Measurements from ENCODE around the gene DMXL1.

Gene DMXL1

GRCh38 chr5:119063579-119064379 lies 7.1 kb upstream of the DMXL1 start (continued):
- TF ChIP-seq ZNF560 (tag by site-specific recombination; IDR thresholded peaks at IDR 0.05; ENCODE audit: borderline replicate concordance) (no peak), ZNF610 (tag by site-specific recombination; IDR thresholded peaks at IDR 0.05; ENCODE audit: borderline replicate concordance) (peak; percentile 55; the same call in 1 of the 2 replicates), ZNF2 (tag by site-specific recombination; IDR thresholded peaks at IDR 0.05) (0 out of 2 replicates have a peak, but pooled peaks have one; percentile 50), CTCF (tag by site-specific recombination; IDR thresholded peaks at IDR 0.05) (no peak), ZNF558 (tag by site-specific recombination; IDR thresholded peaks at IDR 0.05) (no peak), BCL11A (tag by site-specific recombination; IDR thresholded peaks at IDR 0.05; ENCODE audit: low read depth) (no peak), ZBTB7A (tag by site-specific recombination; IDR thresholded peaks at IDR 0.05; ENCODE audit: low read depth) (no peak), REST (tag by site-specific recombination; IDR thresholded peaks at IDR 0.05) (no peak), PRDM6 (tag by site-specific recombination; IDR thresholded peaks at IDR 0.05) (peak; percentile 87)

GRCh38 chr5:119067450-119067849 lies 3.4 kb upstream of the DMXL1 start:
- CTCF ChIA-PET = no interaction called here
- H3K4me3 ChIP-seq (ENCODE audit: low read depth, low read length) = no peak overlapping the region
- no peaks in the 10 kb centered on the region for H3K9me3 ChIP-seq (ENCODE audit: control insufficient read depth, insufficient read depth, low read depth, low read length)
- peaks cover 7% of the 10 kb centered on the region; the same call in 1 of the 2 replicates for H3K4me1 ChIP-seq (ENCODE audit: control insufficient read depth, insufficient read depth, low read length)
- TF ChIP-seq ZNF341 (tag by site-specific recombination; IDR thresholded peaks at IDR 0.05; ENCODE audit: low read depth) = no peak
- TF ChIP-seq ZNF18 (tag by site-specific recombination; IDR thresholded peaks at IDR 0.05) = no peak
- TF ChIP-seq PRDM10 (tag by site-specific recombination; IDR thresholded peaks at IDR 0.05) = peak; percentile 58; the same call in 1 of the 2 replicates
- H3K27ac ChIP-seq (ENCODE audit: extremely low read depth, low read depth, low read length) = no peak overlapping the region
- H3K36me3 ChIP-seq (ENCODE audit: control insufficient read depth in 2 of 2, insufficient read depth in 1 of 2, low read length in 2 of 2) = no peaks in the 10 kb centered on the region
- POLR2A ChIA-PET = no interaction called here

Measured in HEK293 (cell line).